HG03139 (cell line): ENCODE data around the gene GABPB2.
"Not testable (repeated sequence)": the region's sequence is repeated elsewhere in the genome, so short reads cannot be mapped to it uniquely, and the experiment has no call there.

ENCODE experiments used
- ATAC-seq: cut with Tn5 transposase; IDR thresholded peaks from one replicate; pipeline ENCODE4 v1.9.1; 2021; ENCODE audit not compliant: unreplicated experiment

Gene GABPB2

DNA sequence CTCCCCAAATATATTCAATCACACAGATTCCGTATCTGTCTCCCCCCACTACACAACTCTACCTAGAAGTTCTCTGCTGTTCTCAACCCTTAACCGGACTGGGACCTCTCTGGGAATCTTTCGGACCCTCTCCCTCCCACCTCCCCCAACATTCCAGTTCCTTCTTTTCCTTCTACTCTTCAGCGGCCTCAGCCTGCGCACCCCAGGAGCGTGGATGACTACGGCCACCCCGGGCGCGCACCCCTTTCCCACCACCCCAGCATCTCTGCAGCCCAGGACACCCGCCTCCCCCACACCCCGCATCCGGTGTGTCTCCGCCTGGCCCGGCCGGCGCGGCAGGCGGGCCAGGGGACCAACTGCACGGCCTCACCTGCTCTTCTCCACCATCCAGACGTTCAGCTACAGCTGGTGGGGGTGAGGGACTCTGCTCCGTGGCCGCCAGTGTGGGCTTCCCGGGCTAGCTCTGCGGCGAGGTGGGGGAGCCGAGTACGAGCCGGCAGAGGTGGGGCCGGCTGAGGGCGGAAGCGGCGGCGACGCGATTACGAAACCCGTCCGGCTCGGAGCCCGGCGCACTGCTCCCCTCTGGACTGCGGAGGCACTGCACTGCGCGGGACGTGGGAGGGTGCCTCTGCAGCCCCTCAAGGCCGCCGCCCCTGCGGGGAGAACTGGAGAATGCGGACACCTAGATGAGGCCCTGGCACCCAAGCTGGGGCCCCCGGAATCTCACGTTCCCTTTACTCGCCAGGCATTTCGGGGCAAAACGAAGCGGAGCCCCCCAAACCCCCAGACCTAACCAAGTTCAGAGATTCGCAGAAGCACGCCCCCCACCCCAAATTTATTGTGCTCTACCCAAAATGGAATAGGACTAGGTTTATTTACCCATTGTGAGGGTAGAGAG lies 11.2 kb upstream of the GABPB2 start, which contains the start of gene CDC42SE1:
CDC42SE1 (minus strand) TSS at position 514 of the 898 bp plus-strand sequence. CDS start 3,892 bp downstream, outside the sequence.
- peak; percentile 76 for ATAC-seq

DNA sequence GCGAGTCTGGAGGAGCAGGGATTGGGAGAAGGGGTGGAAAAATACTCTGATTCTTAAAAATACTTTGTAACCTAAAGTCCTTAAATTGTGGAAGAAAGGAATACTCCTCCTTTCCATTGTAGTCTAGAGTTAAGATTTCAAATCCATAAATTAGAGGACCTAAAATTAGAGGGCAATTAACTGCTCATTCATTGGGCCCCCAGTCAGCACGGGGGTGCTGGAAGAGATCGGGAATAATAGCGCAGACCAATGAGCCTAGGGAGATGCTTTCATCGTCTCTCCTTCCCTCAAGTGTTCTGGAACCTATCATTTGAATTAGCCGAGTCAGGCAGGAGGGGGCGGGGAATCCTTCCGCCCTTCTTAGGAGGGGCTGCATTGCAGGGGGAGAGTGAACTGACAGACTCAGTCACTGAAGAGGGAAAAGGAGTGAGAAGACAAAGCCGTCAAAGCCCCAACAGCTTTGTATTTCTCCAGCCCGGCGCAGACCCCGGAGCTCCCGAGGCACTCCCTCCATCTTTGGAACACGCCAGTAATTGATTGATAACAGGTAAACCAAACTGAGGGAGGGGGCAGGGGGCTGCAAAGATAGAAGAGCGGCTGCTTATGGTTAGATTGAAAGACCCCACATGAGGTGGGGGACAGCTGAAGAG lies 10.4 kb upstream of the GABPB2 start, which contains the start of gene MLLT11:
MLLT11 (plus strand) TSS at position 391 of the 650 bp plus-strand sequence. CDS start 6,828 bp downstream, outside the sequence.
- ATAC-seq = no peak

GRCh38 chr1:151060657-151061421 lies 9.7 kb upstream of the GABPB2 start:
- no peak for ATAC-seq

DNA sequence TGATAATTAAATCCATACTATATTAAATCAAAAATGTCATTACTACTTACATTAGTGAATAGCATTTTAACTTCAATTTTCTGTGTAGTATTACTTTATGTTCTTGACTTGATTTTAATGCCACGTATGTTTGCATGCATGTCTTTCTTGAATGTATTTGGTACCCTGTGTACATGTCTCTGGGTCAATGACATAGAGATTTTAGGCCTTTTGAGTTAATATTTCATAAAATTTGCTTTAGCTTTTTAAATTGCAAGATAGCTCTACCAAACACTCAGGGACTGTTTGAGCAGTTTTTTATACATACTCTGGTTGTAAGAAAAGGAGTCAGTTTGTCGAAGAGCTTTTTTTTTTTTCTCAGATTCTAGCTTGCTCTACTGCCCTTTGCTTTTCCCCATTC lies 8.9 kb upstream of the GABPB2 start:
- ATAC-seq = no peak

DNA sequence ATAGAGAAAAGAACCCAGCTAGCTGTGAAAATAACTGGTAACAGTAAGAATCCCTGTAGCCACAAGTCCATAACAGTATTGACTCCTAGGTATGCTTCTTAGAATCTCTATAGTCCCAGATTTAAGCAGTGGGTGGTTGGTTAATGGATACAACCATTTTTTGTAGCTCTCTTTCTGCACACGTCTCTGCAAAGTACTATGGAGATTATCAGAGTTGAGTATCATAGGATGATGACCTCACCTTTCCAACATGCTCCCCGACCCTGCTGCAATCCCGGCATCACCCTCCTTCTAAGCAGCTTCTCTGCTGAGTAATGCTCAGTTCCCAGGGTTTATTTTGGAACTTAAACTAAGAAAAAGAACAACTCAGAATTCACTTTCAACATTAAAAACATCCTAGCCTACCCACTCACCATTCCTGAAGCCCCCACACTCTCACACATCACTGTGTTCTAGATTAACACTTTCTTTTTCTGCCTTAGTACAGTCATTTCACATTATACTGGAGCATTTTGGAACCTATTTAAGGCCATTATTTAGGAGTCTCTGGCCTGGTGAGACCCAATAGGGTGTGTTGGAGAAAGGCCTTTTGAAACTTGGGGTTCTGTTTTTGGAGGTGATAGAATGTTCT lies 7.7 kb upstream of the GABPB2 start:
- no peak for ATAC-seq

DNA sequence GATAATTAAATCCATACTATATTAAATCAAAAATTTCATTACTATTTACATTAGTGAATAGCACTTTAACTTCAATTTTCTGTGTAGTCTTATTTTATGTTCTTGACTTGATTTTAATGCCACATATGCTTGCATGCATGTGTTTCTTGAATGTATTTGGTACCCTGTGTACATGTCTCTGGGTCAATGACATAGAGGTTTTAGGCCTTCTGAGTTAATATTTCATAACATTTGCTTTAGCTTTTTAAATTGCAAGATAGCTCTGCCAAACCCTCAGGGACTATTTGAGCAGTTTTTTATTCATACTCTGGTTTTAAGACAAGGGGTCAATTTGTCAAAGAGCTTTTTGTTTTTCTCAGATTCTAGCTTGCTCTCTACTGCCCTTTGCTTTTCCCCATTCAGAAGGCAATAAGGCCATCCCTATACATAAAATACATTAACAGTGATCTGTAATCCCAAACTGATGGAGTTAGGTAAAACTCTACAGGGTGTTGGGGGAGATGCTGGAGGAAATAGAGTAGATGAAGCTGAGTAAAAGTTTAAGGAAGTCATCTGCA lies 5.4 kb upstream of the GABPB2 start:
- ATAC-seq = no peak

- no peak for ATAC-seq
These were observed 3.4 kb upstream of the GABPB2 start for GRCh38 chr1:151067185-151067584.

DNA sequence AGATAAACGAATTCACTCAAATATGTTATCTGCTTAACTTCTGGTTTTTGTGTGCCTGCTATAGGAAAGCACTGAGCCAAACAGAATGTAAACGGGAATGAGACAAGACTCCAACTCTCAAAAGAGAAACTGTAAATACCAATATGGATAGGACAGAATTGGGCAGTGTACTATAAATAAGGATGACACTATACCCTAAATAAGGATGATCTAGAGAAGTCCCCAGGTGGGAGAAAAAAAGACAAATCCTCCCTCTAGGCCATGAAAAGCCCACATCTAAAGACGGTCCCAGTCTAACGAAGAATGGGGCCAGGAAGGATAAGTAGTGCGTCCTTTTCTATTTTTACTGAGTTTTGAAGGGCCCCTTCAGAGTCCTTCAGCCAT lies 1.5 kb upstream of the GABPB2 start:
- ATAC-seq = no peak

DNA sequence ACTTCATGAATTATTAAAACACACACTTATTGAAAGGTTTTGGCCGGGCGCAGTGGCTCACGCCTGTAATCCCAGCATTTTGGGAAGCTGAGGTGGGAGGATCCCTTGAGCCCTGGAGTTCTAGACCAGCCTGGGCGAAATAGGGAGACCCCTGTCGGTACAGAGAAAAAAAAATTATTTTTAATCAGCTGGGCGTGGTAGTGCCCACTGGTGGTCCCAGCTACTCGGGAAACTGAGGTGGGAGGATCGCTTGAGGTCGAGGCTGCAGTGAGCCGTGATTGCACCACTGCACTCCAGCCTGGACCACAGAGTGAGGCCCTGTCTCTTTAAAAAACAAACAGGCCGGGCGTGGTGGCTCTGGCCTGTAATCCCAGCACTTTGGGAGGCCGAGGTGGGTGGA lies 1.7 kb downstream of the GABPB2 start:
- no peak for ATAC-seq

DNA sequence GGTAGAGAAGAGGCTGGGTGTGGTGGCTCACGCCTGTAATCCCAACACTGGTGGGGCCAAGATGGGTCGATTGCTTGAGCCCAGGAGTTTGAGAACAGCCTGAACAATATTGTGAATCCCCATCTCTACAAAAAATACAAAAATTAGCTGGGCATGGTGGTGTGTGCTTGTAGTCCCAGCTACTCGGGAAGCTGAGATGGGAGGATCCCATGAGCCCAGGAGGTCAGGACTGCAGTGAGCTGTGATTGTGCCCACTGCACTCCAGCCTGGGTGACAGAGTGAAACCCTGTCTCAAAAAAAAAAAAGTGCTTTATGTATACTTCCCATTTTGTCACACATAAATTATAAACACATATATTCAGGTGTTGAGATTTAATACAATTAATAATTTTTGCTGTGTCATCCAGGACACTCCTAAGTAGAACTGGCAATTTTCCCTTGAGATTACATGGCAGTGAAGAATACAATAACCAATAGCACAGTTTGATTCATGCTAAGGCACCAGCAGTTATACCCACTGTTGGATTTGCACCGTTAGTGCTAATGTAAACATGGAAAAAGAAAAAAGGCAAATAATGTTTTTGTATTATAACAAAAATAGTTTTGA lies 15.5 kb downstream of the GABPB2 start:
- ATAC-seq = no peak

DNA sequence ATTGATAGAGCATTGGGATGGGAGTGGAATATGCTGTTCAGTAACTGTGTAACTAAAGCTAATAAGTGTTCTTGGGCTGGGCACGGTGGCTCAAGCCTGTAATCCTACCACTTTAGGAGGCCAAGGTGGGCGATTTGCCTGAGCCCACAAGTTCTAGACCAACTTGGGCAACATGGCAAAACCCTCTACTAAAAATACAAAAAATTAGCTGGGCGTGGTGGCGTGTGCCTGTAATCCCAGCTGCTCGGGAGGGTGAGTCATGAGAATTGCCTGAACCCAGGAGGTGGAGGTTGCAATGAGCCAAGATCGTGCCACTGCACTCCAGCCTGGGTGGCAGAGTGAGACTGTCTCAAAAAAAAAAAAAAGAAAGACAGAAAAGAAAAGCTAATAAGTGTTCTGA lies 26.9 kb downstream of the GABPB2 start:
- ATAC-seq = not testable (repeated sequence)

GRCh38 chr1:151098126-151098525 lies 27.6 kb downstream of the GABPB2 start:
- ATAC-seq = no peak

DNA sequence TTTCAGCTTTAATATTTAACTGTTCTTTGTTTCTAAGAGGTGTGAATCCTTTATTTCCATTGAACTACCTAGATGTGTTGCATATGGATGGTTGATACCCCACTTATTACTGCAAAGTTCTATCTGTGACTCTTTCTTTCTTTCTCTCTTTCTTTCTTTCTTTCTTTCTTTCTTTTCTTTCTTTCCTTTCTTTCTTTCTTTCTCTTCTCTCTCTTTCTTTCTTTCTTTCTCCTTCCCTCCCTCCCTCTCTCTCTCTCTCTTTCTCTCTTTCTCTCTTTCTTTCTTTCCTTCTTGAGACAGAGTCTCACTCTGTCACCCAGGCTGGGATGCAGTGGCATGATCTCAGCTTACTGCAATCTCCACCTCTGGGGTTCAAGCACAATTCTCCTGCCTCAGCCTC lies 34.1 kb downstream of the GABPB2 start:
- no peak for ATAC-seq

DNA sequence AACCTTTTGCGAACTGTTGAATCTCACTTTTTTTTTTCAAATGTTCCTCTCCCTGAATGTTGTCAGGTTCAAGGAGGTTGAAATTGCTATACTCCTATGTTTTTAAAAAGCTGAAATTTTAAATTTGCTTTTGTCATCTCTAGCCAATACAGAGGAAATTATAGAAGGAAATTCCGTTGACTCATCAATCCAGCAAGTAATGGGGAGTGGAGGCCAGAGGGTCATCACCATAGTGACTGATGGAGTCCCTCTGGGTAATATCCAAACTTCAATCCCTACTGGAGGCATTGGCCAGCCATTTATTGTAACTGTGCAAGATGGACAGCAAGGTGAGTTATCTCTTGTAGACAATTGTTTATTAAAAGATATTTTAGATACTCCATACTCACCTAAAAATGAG lies 36.3 kb downstream of the GABPB2 start:
- ATAC-seq = no peak

DNA sequence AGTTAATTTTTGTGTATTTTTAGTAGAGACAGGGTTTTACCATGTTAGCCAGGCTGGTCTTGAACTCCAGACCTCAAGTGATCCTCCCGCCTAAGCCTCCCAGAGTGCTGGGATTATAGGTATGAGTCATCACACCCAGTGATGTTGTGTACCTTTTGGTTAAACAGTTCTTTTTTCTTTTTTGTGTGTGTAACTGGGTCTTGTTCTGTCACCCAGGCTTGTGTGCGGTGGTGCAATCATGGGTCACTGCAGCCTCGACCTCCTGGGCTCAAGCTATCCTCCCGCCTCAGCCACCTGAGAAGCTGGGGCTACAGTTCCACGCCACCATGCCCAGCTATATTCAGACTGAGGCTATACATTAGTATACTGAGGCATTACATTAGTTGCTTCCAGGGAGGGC lies 37.8 kb downstream of the GABPB2 start:
- ATAC-seq = no peak

- ATAC-seq = no peak
These were observed 43.3 kb downstream of the GABPB2 start for GRCh38 chr1:151113877-151114276.

- ATAC-seq = no peak
These were observed 54.3 kb downstream of the GABPB2 start for GRCh38 chr1:151124763-151125403.

DNA sequence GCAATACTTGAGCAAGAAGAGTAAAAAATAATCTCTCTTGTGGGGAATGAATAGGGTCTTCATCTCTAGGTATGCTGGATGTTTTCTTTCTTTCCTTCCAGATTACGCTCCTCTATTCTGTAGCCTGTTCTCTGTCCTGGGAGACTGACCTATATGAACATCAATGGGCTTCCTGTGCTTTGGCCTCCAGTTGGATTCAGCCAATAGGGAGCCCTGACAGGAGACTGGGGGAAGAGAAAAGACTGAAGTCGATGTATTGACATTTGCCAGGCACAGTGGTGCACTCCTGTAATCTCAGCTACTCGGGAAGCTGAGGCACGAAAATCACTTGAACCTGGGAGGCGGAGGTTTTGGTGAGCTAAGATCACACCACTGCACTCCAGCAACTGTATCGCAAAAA lies 58.2 kb downstream of the GABPB2 start:
- ATAC-seq = no peak

DNA sequence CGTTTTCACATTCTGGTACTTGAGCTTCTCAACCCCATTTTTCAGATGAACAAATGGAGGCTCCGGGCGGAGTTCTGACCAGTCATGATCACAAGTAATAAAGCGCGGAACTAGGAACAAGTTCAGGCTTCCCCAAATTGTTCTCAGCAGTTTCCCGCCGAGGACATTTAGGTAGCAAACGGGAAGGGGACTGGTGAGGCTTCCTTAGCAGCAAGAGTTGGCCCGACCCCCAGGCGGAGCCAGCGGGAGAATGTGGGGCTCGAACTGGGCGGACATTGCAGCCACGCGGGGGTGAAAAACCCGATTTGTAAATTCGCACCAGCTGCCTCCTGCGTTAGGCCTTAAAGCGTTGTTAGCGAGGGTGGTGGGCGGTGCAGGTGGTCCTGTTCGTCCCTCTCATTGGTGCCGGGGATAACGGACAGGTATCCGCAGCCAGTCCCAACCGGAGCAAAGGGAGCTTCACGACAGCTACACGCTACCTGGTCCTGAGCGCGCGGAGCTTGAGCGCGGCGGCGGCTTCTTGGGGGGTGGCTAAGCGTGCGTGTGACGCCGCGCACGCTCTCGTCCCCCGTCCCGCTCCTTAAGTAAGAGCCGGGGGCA lies 60.5 kb downstream of the GABPB2 start:
- no peak for ATAC-seq
